Effector CD8-positive, alpha-beta T cell (primary cell): ENCODE measurements around the gene SPOCK2.

Experiments used
- DNase-seq: peaks from one replicate; lab custom pipeline; 2025; lab: John Stamatoyannopoulos, UW

The SPOCK2 gene

DNA sequence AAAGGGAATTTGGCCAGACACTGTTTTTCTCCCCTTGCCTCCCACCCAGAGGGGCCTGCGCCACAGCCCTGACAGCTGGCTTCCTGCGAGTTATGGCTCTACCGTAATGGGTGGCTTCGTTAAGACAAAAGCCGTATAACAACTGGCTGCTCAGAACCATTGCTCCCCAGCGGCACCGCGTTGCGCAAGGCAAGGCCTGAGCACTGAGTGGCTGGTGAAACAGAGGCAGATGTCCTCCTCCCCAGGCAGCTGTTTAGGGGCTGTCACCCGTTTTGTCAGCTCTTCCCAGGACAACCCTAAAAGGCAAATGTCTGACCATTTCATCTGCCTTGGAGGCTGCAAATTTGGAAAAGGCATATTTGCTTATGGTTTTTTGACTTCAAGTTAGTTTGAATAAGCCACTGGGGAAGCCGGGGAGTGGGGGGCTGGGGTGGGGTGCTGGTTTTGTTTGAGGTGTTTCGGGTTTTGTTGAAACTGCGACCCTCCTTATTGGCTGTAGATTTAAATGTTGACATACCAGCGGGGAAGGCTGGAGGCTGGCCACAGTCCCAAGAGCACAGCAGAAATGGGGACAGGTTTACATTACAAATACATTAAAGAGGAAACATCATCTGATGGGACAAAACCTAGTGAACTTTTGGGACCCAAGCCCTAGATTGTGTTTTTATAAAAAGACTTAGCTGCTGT is 681 bp upstream of the SPOCK2 start:
- peak; percentile 54 for DNase-seq

GRCh38 chr10:72087392-72087968 is 871 bp downstream of the SPOCK2 start:
- no peak for DNase-seq

- DNase-seq = peak; percentile 39
Measured at GRCh38 chr10:72086466-72087391, 1.6 kb downstream of the SPOCK2 start.

DNA sequence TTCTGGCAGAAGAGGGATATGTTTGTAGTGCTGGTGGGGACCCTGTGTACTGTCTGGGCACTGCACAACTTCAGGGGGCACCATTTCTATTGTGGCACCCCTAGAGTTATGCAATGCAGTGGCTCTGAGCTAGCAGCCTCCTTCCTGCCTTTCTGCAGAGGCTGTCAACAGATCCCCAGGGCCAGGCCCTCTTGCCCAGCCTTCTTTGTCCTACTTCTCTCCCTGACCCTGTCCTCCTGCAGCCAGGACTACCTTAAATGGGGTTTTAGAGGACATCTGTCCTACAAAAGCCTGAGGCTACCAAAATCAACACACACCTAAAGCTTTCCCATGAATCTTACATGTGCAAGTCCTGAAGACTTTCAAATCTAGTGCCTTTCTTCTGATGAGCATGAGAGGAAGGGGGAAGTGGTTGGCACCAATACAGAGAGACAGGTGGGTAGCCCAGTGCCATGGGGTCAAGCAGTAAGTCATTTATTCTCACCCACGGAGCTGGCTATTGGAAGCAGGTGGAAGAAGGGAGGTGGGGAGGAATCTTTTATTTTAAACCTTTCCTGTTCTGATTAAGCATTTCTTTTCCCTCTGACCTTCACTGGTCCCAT is 2.4 kb downstream of the SPOCK2 start:
- no peak for DNase-seq

GRCh38 chr10:72085166-72085565 is 3.2 kb downstream of the SPOCK2 start:
- DNase-seq = no peak

DNA sequence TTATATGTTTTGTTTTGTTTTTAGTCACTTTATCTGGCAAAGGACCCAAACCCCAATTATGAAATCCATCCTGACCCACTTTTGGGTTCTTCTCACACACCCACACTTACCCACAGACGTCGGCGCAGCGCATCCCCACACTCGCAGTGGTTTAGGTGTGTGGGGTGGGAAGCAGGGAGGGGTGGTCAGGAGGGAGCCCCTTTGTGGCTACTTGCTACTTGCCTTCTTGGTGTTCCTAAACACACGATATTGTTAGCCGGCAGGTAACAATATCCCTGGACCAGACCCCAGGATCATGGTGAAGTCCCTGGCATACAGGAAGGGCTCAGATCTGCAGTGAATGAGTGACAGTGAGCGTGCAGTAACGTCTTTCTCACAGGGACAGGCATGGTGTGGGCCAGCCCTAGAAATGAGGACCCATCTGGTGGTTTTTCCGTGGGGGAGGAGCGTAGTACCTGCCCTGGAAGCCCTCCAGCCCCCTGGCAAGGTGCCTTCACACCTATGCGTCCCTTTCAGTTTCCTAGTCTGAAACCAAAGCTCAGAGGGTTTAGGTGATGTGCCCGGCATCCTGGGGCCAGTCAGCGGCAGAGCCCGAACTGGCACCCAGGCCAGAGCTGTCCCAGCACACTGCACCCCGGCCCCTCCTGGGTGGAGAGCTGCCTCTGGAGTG is 4.4 kb downstream of the SPOCK2 start:
- peak; percentile 53 for DNase-seq

DNA sequence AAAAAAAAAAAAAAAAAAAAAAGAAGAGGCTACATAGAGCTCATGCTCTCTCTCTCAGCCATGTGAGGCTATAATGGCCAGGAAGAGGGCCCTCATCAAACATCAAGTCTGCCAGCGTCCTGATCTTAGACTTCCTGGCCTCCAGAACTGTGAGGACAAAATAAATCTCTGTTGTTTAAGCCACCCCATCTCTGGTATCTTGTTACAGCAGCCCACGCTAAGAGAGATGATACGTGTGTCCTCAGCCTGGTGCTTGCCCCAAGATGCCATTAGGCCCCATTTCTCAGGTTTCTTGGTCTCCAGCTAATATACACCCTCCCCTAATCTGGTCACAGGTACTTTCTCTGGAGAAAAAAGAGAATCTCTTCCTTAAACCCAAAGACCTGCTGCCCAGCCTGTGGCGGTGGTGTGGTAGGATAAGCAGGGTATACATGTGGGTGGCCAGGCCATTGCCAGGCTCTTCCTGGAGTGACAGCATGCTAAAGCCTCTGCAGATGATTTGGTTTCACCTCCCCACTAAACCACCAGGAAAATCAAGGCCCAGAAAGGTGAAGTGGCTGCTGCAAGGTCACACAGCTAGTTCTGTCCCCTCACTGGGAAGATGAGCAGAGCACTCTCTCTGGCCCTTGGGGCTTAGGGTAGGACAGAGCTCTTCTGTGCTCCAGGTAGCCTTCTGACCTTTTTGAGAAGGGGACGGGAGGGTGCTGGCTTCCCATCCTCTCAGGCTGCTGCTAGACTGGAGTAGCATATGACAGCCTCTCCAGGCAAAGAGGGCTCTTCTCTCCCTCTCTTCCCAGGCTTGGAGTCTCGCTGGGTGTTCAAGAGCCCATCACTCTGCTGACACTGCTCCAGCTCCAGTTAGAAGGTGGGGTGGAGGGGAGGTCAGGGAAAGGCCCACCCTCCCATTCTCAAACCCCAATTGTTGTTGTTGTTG is 5.2 kb downstream of the SPOCK2 start:
- DNase-seq = no peak

DNA sequence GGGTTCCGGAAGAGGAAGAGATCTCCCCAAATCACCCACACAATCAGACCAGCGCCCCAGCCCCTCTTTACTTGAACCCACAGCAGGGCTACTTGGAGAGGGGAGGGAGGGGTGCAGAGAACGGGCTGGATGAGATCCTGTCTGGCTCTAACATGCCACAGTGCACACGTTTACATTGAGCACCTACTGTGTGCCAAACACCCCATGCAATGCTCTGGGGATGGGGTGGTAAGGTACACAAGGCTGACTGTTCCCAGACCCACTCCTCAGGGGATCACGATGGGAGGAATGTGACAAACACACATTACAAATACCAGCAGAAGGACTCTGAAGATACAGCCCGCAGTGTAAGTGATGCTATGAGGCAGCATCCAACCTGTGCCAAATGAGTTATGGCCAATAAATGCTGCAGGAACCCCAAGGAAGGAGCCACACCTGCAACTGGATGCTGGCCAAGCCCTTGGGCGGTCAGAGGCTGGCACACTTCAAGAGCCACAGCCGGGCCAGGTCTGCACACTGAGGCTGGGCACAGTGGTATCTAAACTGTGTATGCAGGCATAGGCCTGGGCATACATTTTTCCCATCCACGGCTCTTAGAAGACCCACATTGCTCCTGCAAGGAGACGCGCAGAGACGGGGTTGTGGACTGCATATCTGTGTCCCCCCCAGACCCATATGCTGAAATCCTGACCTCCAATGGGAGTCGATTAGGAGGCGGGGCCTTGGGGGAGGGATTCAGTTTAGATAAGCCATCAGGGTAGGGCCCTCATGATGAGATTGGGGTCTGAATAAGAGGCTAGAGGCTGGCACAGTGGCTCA is 6.4 kb downstream of the SPOCK2 start:
- DNase-seq = no peak

DNA sequence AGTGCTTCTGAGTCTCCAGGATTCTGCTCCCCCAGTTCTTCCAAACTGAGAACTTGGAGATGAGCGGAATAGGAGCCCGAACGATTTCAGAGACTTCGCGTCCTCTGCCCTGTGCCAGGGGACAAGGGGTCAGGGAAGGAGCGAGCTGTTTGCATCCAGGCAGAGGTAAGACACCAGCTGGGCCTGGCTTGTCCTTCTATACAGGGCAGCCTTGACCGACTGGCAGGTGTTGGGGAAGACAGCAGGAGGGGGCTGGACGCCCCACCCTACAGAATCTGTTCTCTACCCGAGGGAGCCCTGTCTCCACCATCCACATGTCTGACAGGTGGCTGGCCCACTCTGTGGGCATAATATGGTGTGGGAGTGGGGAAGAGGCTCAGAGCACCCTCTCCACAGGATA is 7.1 kb downstream of the SPOCK2 start:
- no peak for DNase-seq

DNA sequence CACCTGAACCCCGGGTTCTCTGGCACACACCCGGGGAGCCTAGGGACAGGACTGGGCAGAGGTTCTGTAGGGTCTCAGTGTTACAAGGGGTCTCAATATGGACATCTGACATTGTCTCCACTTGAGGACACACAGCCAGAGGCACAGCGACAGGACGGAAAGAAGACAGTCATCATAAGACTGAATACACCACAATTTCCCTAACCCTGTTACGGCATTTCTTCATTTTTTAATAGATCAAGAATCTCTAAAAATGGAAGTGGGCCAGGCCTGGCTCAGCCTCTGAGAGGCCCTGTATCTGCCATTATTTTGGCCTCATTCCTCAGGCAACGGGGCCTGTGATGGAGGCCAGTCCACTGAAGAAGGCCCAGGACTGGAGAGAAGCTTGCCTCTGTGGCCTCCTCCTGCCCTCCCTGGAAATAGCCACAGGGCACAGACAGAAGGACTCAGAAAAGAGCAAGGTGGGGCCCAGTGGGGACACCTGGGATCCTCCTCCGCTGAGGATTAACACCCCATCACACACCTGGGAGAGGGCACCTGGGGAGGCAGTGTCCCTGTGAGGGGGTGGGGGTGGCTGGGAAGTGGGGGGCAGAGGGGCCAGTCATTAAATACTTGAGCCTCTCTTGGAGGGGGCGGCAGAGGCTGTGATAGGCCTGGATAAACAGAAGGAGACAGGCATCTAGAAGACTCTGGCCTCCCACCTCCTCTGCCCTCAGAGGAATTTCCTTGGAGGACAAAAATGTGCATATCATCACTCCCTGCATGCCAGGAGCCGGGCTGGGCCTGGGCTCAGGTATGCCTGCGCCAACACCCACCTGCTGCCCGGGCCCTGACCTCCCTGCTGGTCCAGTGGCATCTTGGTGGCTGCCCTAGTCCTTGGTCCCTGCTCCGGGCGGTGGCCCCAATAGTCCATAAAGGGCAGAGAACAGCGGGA is 8.0 kb downstream of the SPOCK2 start:
- no peak for DNase-seq

DNA sequence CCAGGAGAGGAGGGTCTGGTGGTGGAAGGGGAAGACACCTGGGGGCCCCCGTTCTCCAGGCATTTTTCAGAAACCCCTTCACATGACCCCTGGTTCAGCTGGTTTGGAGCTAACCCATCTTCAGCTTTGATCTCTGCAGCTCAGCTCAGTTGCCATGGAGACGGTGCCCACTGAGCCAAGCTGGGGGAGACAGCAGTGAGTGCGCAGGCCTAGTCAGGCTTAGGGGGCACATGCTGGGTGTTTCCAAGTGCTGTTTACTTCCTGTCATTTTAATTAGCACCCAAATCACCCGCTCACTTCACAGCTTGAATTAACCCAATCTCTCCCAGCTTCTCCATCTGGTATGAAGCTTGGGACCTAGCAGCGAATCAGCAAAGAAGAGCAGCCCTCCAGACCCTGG is 9.0 kb downstream of the SPOCK2 start:
- peak; percentile 77 for DNase-seq

- no peak for DNase-seq
Measured at GRCh38 chr10:72077275-72077990, 10.9 kb downstream of the SPOCK2 start.

- no peak for DNase-seq
Measured at GRCh38 chr10:72076756-72077155, 11.6 kb downstream of the SPOCK2 start.

GRCh38 chr10:72075376-72076115 is 12.8 kb downstream of the SPOCK2 start:
- DNase-seq = no peak

GRCh38 chr10:72074574-72075375 is 13.6 kb downstream of the SPOCK2 start:
- no peak for DNase-seq
